ENCODE data around the gene INSIG2. TPM values are rescaled to one million over a fixed set of nuclear protein-coding genes. Genes with fewer than 3 reads are reported as not detected.

Gene INSIG2
- total and polyA plus RNA-seq, 2 experiments from 2014 or later = 27.3 to 35.3 TPM

DNA sequence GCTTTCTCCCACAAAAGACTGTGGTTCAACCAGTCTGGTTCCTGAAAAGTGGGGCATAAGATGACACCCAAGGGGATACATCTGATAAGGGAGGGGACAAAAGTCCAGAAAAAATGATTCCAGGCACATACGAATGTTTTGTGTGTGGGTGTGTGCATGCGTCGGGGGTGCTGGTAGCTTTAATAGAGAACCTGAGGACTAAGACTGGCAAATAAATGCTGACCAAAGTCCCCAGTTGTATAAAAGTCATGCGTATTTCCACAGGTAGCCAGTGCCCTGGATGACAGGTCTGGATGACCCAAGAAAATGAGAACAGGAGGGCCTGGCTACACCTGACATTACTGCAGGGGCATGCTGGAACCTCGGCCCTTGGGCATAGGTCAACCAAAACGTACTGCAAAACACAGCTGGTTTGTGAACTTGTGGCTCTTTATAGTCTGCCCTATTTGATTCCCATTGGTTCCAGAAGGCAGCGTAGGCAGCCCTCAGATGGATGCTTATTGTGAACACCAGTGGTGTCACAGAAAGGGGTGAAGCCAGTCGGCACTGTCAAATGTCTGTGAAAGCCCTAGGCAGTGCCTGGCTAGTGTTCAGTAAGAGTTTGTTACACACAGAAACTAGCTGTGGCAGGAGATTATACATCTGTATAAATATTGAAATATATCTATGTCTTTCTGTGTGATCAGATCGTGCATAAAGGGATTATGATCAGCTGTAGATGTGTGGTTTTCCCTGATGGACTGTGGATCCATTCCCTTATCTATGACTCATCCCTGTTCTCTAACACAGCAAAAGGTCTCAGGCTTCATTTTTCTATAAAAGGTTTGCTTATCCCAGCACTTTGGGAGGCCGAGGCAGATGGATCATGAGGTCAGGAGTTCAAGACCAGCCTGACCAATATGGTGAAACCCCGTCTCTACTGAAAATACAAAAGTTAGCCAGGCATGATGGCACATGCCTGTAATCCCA, 58.3 kb downstream of the INSIG2 start:
- DNase-seq (ENCODE audit: low spot score) = peak; percentile 50
- Histone ChIP-seq H3K36me3 (replicated peaks; ENCODE audit: insufficient read depth, low read depth) (no peaks in the 10 kb centered on the region), H4K20me1 (ENCODE audit: insufficient read depth, poor library complexity, severe bottlenecking) (no peaks in the 10 kb centered on the region), H2AFZ (no peak overlapping the region), H3K27ac (peak overlapping the region; percentile 88), H3K4me2 (no peak overlapping the region), H3K4me1 (ENCODE audit: insufficient read depth) (peaks cover 8% of the 10 kb centered on the region), H3K9me3 (ENCODE audit: low read depth) (no peaks in the 10 kb centered on the region), H3K9me2 (replicated peaks; ENCODE audit: insufficient read depth) (no peaks in the 10 kb centered on the region), H3K4me3 (no peak overlapping the region), H3K27me3 (no peaks in the 10 kb centered on the region), H3K79me2 (no peaks in the 10 kb centered on the region)
- no peak for TF ChIP-seq EZH2phosphoT487 (IDR thresholded peaks at IDR 0.05; ENCODE audit: low read depth, severe bottlenecking, unreplicated experiment)
- 79% methylated on average over 11 of the region's 11 CpGs for WGBS (ENCODE audit: low lambda C conversion rate, missing lambda C conversion rate)

DNA sequence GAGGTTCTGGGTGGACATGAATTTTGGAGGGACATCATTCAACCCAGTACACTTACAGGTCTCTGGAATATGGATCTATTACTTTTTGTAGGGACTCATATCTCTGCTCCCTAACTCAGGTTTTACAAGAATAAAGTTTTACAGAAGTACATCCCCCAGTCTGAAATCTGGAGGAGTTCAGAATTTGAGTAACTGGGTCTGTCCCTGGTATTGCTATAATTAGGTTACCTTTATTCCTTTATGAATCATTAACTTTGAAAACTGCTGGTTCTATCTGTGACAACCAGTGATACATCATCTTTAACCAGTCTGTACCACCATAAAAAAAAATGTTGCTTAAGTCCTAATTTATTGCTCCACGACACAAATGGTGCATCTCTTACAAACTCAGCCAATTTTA, 59.9 kb downstream of the INSIG2 start:
- Histone ChIP-seq H3K36me3 (replicated peaks; ENCODE audit: insufficient read depth, low read depth) (no peaks in the 10 kb centered on the region), H3K4me1 (ENCODE audit: insufficient read depth) (peaks cover 8% of the 10 kb centered on the region), H3K9me3 (ENCODE audit: low read depth) (no peaks in the 10 kb centered on the region), H3K4me2 (no peak overlapping the region), H3K27ac (peak overlapping the region; percentile 11), H2AFZ (no peak overlapping the region), H3K79me2 (no peaks in the 10 kb centered on the region), H3K4me3 (no peak overlapping the region), H4K20me1 (ENCODE audit: insufficient read depth, poor library complexity, severe bottlenecking) (no peaks in the 10 kb centered on the region), H3K9me2 (replicated peaks; ENCODE audit: insufficient read depth) (no peaks in the 10 kb centered on the region), H3K27me3 (no peaks in the 10 kb centered on the region)
- TF ChIP-seq EZH2 (IDR thresholded peaks at IDR 0.05; ENCODE audit: borderline replicate concordance) = no peak
- TF ChIP-seq, protein P1, sequence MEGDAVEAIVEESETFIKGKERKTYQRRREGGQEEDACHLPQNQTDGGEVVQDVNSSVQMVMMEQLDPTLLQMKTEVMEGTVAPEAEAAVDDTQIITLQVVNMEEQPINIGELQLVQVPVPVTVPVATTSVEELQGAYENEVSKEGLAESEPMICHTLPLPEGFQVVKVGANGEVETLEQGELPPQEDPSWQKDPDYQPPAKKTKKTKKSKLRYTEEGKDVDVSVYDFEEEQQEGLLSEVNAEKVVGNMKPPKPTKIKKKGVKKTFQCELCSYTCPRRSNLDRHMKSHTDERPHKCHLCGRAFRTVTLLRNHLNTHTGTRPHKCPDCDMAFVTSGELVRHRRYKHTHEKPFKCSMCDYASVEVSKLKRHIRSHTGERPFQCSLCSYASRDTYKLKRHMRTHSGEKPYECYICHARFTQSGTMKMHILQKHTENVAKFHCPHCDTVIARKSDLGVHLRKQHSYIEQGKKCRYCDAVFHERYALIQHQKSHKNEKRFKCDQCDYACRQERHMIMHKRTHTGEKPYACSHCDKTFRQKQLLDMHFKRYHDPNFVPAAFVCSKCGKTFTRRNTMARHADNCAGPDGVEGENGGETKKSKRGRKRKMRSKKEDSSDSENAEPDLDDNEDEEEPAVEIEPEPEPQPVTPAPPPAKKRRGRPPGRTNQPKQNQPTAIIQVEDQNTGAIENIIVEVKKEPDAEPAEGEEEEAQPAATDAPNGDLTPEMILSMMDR (IDR thresholded peaks at IDR 0.05; ENCODE audit: poor library complexity) = no peak
- TF ChIP-seq EZH2phosphoT487 (IDR thresholded peaks at IDR 0.05; ENCODE audit: low read depth, severe bottlenecking, unreplicated experiment) = no peak
- 83% methylated on average over 1 of the region's 1 CpG for WGBS (ENCODE audit: low lambda C conversion rate, missing lambda C conversion rate)
- DNase-seq (ENCODE audit: low spot score) = no peak

DNA sequence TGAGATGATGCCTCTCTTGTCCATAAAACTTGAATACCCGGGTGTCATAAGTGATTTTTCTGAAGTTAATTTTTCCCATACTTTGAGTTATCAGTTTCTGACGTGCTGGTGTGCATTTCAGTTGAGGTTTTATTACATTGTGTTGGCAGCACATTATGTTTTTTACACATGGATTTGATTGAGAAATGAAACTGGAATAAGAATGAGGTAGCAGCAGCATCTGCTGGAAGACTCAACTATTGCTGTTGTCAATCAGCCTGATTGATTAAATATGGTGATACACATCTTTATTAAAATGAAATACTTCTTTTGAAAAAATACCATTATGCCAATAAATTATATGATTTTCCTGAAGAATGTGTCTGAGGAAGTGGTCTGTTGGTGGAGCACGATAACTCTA, 60.5 kb downstream of the INSIG2 start:
- Histone ChIP-seq H3K4me1 (ENCODE audit: insufficient read depth) (peaks cover 8% of the 10 kb centered on the region), H4K20me1 (ENCODE audit: insufficient read depth, poor library complexity, severe bottlenecking) (no peaks in the 10 kb centered on the region), H3K79me2 (no peaks in the 10 kb centered on the region), H3K27me3 (no peaks in the 10 kb centered on the region), H2AFZ (no peak overlapping the region), H3K4me3 (no peak overlapping the region), H3K9me3 (ENCODE audit: low read depth) (no peaks in the 10 kb centered on the region), H3K9me2 (replicated peaks; ENCODE audit: insufficient read depth) (no peaks in the 10 kb centered on the region), H3K27ac (no peak overlapping the region), H3K36me3 (replicated peaks; ENCODE audit: insufficient read depth, low read depth) (no peaks in the 10 kb centered on the region), H3K4me2 (no peak overlapping the region)
- no peak for TF ChIP-seq EZH2 (IDR thresholded peaks at IDR 0.05; ENCODE audit: borderline replicate concordance)
- TF ChIP-seq EZH2phosphoT487 (IDR thresholded peaks at IDR 0.05; ENCODE audit: low read depth, severe bottlenecking, unreplicated experiment) = no peak
- TF ChIP-seq, protein P1 (IDR thresholded peaks at IDR 0.05; ENCODE audit: poor library complexity) = no peak
- no peak for DNase-seq (ENCODE audit: low spot score)
- WGBS (ENCODE audit: low lambda C conversion rate, missing lambda C conversion rate) = 82% methylated on average over 3 of the region's 3 CpGs

DNA sequence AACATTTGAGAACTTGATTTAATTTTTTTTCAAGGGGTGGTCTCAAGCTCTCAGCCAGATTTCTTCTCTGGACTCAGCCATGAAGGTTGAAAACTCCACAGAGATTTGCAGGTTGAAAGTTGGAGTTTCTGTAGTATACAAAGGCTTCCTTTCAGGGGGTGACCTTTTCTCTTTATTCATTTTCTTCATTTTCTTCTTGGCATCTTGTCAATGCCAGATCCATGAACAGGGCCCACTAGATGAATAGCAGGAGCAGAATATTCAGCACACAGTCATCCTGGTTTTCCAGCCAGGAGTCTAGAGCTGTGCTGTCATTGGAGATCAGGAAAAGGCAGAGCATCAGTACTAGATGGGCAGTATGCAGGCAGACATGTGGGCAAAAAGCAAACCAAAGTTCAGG, 62.0 kb downstream of the INSIG2 start:
- Histone ChIP-seq H3K36me3 (replicated peaks; ENCODE audit: insufficient read depth, low read depth) (no peaks in the 10 kb centered on the region), H3K4me3 (no peak overlapping the region), H3K4me1 (ENCODE audit: insufficient read depth) (peaks cover 8% of the 10 kb centered on the region), H3K9me3 (ENCODE audit: low read depth) (no peaks in the 10 kb centered on the region), H4K20me1 (ENCODE audit: insufficient read depth, poor library complexity, severe bottlenecking) (no peaks in the 10 kb centered on the region), H3K79me2 (no peaks in the 10 kb centered on the region), H3K9me2 (replicated peaks; ENCODE audit: insufficient read depth) (no peaks in the 10 kb centered on the region), H3K27ac (no peak overlapping the region), H3K27me3 (no peaks in the 10 kb centered on the region), H2AFZ (no peak overlapping the region), H3K4me2 (no peak overlapping the region)
- no peak for DNase-seq (ENCODE audit: low spot score)
- TF ChIP-seq EZH2phosphoT487 (IDR thresholded peaks at IDR 0.05; ENCODE audit: low read depth, severe bottlenecking, unreplicated experiment) = no peak

Measured in hepatocyte (in vitro differentiated cells).